Frontal cortex (tissue), 4 donors: Measurements from ENCODE around the gene SLC9A9. TPM values are rescaled to one million over a fixed set of nuclear protein-coding genes. Genes with fewer than 3 reads are reported as not detected.

Experiments
- DNase-seq, 2 donors: peaks; one replicate each; pipeline ENCODE4 v3.0.0; 2012; ENCODE audit warnings: low spot score in 2 of 2
- FAIRE-seq: peaks from 2 replicates; lab custom pipeline; 2012; peaks lifted over from hg19 to GRCh38; lab: Jason Lieb, UNC
- total RNA-seq: library from RNA; depleted of rRNA; stranded (reverse); fragments of >200 nt; gene quantifications from one replicate; pipeline ENCODE4 v1.2.3, GENCODE V29; 2014
- donor health status: control.
- donor health status: control.
- donor health status: control.

SLC9A9 gene
- total RNA-seq, 1 donor from 2014 or later, result 4.9 TPM

DNA sequence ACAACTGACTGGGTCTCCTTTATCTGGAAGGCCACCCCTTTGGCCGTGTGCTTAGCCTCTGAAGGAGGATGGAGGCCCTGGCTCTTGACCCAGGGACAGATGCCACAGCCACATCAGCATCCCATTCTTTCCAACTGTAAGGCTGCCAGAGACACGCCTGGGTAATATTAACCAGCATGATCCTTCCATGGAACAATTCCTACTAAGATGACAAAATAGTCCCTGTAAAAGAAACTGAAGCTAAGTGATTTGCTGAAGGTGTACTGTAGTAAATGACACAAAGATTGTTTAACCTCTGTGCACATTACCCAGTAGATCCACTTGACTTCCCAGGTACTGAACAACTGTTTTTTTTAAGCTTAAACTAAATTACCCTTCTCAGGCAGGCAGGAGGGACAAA lies 352.7 kb downstream of the SLC9A9 start:
- FAIRE-seq (no peak), DNase-seq (no peak)

DNA sequence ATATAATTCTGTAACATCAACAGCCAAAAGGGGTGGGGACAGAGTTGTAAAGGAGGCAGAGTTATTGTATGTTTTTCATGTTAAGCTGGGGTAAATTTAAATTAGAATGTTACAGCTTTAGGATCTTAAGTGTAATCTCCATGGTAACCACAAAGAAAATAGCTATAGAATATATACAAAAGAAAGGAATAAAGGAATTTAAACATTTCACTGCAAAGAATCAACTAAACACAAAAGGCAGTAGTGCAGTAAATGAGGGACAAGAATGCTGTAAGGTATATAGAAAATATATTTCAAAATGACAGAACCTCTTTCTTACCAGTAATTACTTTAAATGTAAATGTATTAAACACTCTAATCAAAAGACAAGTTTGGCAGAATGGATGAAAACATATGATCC lies 361.7 kb downstream of the SLC9A9 start:
- DNase-seq, result no peak
- FAIRE-seq, result no peak

DNA sequence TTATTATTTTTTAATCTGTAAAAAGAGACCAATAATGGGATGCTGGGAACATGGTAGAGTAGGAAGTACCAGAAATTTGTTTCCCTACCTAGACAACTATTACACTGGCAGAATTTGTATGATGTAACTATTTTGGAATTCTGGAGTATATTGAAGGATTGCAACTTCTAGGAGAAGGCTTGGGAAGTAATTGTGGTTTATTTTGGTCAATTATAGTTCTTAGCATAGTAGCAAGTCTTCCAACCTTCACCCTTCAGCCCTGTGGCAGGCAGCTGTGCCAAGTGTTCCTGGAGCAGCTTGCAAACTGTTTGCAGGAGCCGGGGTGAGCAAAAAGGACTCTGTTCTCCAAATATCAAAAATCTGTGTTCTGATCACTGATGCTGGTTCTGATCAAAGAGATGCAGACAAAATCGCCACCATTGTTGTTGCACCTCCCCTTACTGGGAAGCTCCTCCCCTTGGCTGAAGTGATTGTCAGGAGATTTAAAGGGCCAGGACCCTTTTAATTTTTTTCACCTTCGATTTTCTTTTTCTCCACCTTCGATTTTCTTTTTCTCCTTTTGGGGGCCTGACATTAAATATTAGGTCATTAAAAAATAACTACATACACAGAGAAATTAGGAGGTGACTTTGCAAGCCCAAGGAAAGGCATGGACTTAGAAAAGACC lies 363.3 kb downstream of the SLC9A9 start:
- DNase-seq (no peak), FAIRE-seq (no peak)

DNA sequence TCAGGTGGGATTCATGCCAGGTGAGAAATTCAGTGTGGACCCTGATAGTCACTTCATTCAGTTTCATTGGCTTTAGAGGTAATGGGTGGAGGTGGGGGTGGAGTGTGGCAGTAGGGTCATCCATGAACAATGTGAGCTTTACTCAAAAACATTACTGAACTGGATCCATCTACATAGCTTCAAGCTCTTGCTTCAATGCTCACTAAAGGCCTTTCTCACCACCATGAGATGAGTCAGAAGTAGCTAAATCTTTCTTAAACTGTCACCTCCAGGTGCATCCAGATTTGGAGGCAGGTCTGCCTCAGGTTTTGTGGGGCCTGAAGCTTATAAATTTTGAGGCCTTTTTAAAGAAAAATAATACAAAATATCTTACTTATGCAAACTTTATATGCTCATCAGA lies 365.1 kb downstream of the SLC9A9 start:
- no peak for DNase-seq
- FAIRE-seq, result no peak

DNA sequence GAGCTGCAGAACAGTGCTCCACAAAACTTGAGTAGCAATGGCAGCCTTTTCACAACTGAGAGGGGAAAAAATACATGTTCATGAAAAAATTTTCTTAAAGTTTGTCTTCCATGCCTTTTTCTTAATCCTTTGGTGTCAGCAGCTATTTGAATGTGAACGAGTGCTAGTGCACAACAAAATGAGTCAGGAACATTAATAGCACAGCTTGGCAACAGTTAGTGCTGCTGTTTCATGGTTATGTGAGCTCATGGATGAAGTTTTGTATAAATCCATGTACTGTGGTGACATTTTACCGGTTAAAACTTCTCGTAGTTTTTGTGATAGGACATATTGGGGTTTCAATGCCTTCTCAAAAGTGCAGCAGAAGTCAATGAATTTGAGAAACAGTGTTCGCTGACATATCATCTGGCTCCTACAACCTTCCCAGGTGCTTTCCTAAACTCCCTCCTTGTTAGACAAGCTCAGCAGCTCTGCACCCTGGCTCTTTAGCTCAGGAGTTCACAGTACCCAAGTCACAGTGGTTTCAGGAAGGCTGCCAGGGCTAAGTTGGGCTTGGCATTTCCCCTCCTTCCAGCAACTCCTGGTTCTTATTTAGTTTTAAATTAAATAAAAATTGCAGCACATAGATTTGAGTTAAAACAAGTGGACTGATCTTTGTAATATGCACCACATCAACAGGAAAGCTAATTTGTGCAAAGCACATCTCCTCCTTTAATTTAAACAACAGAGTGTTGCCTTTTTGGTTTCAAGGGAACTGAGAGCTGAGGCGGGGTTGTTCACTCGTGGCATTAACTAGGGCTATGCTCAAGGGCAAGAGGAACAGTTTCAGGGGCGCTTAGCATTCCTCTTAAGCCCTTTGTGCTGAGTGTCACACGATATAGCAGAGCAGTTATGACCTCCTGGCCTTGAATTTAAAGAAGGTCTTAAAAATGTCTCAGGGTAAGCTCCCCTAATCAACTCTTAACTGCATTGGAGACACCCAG lies 365.9 kb downstream of the SLC9A9 start:
- no peak for FAIRE-seq
- no peak for DNase-seq

DNA sequence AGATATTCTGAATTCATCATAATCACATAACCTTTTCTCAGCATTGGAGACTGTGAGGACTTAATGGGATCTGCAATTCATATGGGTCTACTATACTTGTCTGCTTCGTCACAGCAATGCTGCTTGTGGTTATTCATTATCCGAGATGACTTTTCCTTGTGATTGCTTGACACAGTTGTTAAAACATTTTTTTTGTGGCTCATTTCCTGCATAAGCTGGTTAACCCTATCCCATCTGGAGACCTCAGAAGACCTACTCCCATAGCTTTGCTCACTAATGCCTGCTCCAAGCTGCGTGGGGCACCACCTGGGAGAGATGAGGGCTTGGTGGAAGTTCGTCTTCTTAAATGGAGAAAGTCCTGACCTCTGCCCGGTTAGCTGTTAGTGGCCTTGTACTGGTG lies 367.9 kb downstream of the SLC9A9 start:
- FAIRE-seq (no peak), DNase-seq (no peak)

DNA sequence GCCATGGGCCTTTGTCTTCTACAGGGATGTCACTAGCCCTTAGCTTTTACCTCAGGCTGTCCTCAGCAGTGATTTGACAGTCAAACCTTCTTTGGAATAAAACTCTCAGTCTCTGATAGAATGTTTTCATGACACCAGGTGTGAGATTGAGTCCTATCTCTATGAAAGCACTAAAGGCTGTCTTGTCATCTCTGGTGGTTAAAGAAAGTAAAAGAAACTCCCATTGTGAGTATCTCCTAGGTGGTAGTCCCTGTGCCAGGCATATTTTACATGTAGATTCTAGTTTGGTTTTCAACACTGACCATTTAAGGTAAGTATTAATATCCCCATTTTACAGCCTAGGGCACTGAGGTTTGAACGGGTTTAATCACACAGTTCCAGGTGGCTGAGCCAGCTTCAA lies 368.5 kb downstream of the SLC9A9 start:
- DNase-seq (no peak), FAIRE-seq (no peak)

DNA sequence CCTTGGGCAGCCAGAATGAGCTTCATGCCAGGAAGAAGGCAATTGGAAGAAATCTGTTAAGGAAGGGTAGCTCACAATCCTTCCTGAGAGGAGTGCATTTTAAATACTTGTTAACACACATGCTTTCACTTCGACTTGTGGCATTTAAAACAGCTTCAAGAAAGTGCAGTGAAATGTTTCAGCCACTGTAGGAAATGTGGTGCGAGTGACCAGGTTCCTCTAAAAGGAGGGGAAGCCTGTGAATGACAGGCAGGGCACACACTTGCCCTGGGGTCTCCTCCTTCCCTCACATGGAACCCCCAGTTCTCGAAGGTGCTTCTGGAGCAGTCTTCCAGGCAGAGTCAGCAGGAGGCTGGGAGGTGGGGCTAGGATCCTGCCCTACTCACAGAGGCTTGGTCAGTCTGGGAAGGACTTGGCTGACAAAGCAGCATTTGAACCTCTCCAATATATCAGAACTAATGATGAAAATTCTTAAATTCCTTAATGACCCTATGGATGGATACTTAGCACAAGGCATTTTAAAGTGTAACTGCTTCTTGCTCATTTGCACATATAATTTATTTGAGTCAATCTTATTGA lies 370.1 kb downstream of the SLC9A9 start:
- no peak for FAIRE-seq
- no peak for DNase-seq

DNA sequence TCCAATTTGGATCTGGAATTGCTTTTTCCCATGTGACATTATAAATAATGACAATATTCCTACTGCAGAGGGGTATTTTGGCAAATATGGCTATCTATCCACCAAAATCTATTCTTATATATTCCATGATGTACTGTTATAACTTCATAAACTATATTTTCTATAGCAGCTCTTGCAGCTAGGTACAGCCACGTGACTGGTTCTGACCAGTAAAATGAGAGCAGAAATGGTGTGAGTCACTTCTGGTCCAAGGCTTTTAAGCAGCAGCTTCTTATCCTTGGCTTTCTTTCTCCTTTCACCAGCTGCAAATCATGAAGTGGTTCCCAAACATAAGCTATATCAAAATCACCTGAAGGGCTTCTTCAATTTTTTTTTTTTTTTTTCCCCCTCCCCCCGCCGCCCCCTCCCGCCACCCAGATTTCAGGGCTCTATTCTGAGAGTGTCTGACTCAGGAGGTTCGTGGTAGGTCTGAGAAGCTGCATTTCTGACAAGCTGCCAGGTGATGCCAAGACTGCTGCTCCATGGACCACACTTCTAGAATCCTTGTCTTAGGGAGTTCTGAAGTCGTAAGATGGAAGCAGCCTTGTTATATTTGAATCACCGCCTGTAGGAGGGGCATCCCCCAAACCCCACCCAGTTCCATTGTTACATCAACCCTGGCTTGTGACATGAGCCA lies 371.2 kb downstream of the SLC9A9 start:
- no peak for FAIRE-seq
- DNase-seq, result no peak

DNA sequence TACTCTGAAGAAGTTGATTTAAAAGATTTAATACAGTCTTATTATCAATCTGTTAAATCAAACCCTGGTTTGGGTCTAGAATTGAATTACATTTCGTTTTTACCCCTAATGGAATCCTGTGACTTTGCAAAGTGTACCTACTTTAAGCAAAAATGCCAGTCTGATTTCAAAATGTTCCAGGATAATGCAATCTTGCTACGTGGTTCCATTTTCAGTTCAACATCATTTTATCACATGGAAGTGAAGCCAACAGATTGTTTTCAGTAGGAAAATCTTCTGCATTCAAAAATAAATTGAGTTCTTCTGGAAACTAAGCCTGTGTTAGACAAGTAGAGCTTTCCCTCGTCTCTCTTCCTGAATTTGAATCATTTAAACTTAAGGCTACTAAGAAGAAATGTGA lies 372.3 kb downstream of the SLC9A9 start:
- FAIRE-seq (no peak), DNase-seq (no peak)

DNA sequence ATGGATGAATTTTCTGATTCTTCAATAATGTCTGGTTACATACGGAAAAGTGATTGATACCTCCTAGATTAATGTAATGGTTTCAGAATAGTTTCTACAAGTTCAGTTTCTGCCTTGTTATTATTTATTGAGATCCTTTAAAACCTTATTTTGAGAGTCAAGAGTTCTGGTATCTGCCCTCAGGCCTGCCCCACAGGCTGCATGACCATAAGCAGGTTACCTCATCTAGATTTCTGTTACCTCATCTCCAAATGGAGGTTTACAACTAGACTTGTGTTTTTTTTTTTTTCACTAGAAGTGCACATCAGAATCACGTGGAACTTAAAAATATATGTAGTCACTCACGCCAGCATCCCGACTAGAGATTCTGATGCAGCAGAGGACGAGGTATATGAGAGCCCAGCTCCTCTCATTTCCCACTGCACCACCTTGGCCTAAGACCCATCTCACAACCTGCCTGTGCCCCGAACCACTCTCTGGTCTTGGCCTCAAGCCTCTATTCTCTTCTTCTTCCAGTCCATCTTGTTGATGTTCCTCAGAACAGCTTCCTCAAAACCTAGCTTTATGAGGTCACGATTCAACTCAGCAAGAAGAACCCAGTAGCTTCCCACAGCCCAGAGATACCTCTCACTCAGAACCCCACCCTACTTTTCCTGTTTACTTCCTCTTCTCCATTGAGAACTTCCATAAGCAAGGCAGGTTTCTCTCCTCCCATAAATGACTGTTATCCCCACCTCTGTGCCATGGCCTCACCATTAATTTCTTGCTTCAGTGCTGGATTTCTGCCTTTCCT lies 375.3 kb downstream of the SLC9A9 start:
- FAIRE-seq, result no peak

DNA sequence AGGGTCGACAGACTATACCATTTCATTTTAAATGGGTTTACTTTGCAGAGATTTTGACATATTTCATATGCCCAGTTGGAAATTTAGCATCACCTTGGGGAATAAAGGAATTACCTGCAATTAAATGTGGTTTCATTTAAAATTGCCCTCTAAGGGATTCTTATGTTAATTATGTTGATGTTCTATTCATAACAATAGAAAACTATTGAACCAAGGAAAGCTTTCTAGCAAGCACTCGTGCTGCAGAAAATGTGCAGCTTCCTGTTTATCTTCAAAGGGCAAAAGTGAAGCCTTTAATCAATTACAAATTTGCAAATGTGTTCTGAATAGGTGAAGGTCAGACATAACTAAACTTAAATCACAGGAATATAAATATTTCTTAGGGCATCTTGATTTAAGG lies 376.6 kb downstream of the SLC9A9 start:
- DNase-seq (no peak), FAIRE-seq (no peak)

More for the DNA sequence above, 375.3 kb downstream of the SLC9A9 start:
- no peak for DNase-seq

DNA sequence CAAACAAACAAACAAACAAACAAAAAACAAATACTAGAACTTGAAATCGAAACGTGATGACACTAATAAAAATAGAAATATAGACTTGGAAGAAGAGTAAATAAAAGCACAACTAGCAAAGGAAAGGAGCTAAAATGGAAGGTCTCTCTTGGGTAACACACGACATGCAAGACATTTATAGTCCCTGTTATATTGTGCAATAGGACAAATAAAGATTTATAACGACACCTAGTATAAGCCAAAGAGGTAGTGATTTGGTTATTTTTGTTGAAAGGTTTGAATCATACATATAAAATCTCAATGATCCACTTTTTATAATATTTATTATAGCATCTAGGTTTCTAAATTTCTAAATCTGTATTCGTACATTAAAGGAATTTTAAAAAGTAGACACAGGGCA lies 379.1 kb downstream of the SLC9A9 start:
- no peak for FAIRE-seq
- DNase-seq, result no peak

DNA sequence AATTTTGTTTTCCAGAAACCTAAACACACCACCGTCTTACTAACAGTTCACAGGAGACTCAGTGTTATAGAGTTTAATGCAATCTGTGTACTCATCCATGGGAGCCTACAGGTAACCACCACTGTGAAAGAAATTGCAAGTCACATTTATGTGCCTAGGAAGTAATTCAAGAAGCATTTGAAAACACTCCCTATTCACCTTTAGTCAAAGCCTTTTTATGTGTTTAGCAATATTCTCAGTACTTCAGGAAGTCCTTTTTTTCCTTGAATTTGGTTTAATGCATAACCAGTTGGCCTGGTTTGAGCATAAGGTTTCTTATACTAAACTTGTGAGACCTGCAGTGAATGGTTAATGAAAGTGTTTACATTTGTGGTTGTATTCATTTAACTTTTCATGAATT lies 382.6 kb downstream of the SLC9A9 start:
- no peak for DNase-seq
- no peak for FAIRE-seq

DNA sequence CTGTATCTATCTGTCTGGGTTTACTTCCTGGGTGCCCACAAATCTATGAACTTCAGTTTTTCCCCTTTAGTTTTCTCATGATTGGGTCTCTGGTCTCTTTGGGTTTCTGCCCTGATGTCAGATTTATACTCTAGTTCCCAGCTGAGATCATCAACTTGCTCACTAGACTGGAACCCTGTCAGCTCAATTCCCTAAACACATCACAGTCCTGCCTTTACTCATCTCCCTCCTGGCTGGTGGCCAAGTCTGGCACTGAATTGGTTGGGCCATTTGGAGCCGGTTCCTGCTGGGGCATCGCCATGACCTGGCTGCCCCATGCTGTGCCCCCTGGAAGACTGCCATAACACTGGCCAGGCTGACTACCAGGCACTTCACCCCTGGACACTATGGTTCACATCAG lies 383.4 kb downstream of the SLC9A9 start:
- FAIRE-seq (no peak), DNase-seq (no peak)

DNA sequence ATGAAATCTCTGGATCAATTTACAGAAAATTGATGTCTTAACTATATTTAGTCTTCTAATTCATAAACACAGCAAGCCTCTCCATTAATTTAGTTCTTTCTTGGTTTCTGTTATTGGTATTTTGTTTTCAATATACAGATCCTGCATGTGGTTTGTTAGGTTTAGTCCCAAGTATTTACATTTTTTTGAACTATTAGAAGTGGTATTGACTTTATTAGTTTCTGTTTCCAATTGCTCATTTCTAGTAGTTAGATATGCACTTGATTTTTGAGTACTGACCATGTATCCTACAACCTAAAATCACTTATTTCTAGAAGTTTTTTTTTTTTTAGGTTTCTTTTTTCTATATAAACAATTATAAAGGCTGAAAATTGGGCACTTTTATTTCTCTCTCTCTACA lies 392.8 kb downstream of the SLC9A9 start:
- DNase-seq (no peak), FAIRE-seq (no peak)

DNA sequence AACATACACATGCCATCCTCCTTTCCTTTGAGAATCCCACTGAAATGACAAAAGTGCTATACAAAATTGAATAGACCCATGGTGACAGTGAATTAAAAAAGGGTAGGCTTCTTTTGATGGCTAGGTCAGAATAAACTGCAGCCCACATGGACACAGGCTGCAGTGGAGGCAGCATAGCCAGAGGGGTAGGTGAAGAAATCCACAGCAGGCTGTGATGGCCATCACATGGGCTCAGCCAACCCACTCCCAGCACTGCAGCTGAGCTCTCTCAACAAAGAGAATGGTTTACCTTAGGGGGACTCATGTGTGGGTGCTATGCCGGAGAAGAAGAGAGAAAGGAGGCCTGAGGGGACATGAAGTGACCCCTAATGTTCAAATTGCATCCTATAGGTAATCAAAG lies 397.6 kb downstream of the SLC9A9 start:
- no peak for DNase-seq

DNA sequence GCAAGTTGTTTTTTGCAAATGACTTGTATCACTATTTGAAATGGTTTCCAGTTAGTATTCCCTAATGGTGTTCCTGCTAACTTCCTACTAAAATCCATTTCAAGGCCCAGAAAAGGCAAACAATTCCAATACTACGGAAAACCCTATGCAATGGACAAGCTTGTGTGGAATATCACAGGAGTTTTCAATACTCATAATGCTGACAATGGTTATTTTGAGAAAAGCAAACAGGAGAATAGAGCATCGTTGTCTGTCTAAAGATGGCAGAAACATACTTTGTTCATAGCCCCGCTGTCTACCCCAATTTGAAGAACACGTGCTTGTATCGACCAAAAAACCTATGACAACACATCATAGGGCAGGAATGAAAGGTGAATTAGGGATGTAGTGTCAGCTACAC lies 400.8 kb downstream of the SLC9A9 start:
- FAIRE-seq, result no peak
- DNase-seq, result no peak

More for the DNA sequence above, 397.6 kb downstream of the SLC9A9 start:
- no peak for FAIRE-seq

DNA sequence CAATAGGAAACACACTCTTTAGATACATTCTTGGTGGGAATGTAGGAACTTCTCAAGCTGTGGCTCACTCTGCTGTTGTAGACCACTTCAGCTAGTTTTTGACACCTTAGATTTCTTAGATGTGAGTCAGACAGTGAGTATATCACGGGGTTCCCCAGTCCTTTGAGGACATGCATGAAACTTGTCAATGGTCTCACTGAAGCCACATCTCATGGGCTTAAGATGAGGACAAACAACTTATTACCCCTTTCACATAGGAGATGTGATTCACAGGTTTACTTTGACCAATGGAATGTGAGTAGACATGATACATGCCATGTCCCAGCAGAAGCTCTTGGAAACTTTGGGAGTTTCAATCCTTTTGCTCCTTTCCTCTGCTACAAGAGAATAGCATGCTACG lies 403.1 kb downstream of the SLC9A9 start:
- FAIRE-seq, result no peak

More for the DNA sequence above, 403.1 kb downstream of the SLC9A9 start:
- DNase-seq, result no peak
